NT2/D1 (cell line): ENCODE results near the gene ARHGAP22.

ENCODE experiments used
- YY1 ChIP-seq: IDR thresholded peaks from 2 replicates; pipeline ENCODE4 v1.6.1; 2011; ENCODE audit not compliant: insufficient read length, insufficient read depth
- ZNF274 ChIP-seq: IDR thresholded peaks from 2 replicates; pipeline ENCODE4 v1.6.1; 2011; ENCODE audit warnings: mild to moderate bottlenecking, low read depth, low read length

GRCh38 chr10:48455392-48456151, 149.3 kb downstream of the ARHGAP22 start:
- TF ChIP-seq YY1: no peak
- TF ChIP-seq ZNF274: no peak
